RWPE1 (cell line): ENCODE results near the gene LRRC47.

Source experiments
- CTCF ChIA-PET: fragments of 350-600 bp; sonication (Branson Sonifier 250); formaldehyde crosslinking; extraction: SDS; loops from one replicate; lab custom pipeline; 2021; lab: Yijun Ruan, JAX
- POLR2A ChIA-PET: fragments of 400-600 bp; formaldehyde crosslinking; extraction: SDS; loops from one replicate; lab custom pipeline; 2020; ENCODE audit warnings: antibody characterized with exemption; ENCODE audit not compliant: low non-redundant PET; lab: Yijun Ruan, JAX
- DNase-seq: peaks from one replicate; pipeline ENCODE4 v3.0.0; 2012; ENCODE audit warnings: low spot score
- H3K27ac ChIP-seq: fragments of 450-650 bp; 2 replicates; pipeline ENCODE4 v1.5.1; 2017
- TF ChIP-seq, protein P1 (sequence below): fragments of 450-650 bp; conservative IDR thresholded peaks from 2 replicates; pipeline ENCODE4 v1.5.1; 2017; ENCODE audit warnings: low read depth, mild to moderate bottlenecking

Gene LRRC47

DNA sequence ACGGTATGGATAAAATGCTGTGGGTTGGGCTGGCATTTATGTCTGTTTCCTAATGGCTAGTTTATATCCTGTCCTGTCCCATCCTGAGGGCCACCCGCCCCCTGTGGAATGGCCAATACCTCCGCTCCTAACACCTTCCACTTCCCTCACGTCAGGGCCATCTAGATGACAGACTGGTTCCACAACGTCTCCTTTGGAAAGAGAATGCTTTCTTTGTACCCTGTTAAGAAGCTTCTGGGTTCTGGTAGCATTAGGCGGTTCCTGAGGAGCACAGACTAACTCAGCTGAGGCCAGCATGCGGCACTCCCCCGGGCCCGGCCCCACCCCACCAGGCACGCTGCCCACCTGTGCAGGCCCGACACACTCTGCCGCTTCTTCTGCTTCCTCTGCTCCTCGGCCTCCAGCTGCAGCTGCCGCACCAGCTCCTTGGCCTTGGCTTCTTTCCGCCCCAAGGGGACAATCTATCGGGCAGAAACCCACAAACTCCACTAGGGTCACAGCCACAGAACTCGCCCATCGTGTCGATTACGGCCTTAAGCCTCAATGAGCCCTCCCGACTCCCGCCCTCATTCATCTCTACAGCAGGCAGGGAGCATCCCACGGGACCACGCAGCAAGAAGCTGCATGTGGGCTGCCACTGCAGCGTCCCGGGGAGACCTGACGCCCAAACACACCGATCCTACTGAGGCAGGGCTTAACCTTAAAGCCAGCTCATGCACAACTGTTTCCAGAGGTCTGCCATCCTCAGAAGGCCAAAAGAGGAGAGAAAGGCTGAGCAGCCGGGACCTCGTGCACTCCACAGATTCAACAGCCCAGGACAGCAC, 12.4 kb downstream of the LRRC47 start:
- TF ChIP-seq, protein P1, sequence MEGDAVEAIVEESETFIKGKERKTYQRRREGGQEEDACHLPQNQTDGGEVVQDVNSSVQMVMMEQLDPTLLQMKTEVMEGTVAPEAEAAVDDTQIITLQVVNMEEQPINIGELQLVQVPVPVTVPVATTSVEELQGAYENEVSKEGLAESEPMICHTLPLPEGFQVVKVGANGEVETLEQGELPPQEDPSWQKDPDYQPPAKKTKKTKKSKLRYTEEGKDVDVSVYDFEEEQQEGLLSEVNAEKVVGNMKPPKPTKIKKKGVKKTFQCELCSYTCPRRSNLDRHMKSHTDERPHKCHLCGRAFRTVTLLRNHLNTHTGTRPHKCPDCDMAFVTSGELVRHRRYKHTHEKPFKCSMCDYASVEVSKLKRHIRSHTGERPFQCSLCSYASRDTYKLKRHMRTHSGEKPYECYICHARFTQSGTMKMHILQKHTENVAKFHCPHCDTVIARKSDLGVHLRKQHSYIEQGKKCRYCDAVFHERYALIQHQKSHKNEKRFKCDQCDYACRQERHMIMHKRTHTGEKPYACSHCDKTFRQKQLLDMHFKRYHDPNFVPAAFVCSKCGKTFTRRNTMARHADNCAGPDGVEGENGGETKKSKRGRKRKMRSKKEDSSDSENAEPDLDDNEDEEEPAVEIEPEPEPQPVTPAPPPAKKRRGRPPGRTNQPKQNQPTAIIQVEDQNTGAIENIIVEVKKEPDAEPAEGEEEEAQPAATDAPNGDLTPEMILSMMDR = no peak
- H3K27ac ChIP-seq = no peak overlapping the region
- POLR2A ChIA-PET = no interaction called here
- no peak for DNase-seq
- CTCF ChIA-PET = no interaction called here

DNA sequence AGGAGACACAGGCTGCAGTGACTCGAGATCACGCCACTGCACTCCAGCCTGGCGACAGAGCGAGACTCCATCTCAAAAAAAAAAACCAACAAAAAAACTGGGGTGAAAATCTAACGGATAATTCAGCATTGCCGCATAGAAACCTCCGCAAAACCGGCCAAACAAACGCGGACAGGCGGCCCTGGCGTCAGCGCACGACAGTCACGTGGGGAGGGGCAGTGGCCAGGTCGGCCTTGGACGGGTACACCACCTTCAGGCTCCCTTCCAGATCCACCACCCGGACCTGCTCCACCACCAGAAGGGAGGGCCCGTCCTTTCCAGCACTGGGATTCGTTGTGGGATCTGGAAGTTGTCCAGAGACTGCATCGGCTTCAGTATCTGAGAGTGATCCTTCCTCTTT, 15.4 kb downstream of the LRRC47 start:
- no peak overlapping the region for H3K27ac ChIP-seq
- TF ChIP-seq, protein P1 = no peak
- ChIA-PET POLR2A (no interaction called here), CTCF (no interaction called here)
- no peak for DNase-seq

DNA sequence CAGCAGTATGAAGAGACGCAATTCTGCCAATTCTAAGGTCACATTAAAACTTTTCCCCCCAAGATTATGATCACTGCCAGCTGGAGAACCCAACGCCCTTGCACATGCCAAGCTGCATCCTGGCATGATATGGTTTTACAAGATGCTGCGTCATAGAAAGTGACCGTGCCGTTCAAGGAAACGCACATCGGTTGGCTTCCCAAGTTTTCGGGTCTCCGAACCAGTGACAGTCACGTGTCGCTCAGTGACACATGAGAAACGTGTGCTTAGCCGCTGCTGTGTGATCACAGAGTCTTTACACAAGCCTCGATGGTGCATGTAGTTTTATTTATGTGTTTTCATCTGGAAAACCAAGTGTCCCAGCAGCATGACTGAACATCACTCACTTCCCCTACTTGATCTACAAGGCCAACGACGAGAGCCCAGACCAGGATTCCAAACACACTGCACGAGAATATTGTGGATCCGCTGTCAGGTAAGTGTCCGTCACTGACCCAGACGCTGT, 16.3 kb downstream of the LRRC47 start:
- POLR2A ChIA-PET = no interaction called here
- TF ChIP-seq, protein P1 = no peak

DNA sequence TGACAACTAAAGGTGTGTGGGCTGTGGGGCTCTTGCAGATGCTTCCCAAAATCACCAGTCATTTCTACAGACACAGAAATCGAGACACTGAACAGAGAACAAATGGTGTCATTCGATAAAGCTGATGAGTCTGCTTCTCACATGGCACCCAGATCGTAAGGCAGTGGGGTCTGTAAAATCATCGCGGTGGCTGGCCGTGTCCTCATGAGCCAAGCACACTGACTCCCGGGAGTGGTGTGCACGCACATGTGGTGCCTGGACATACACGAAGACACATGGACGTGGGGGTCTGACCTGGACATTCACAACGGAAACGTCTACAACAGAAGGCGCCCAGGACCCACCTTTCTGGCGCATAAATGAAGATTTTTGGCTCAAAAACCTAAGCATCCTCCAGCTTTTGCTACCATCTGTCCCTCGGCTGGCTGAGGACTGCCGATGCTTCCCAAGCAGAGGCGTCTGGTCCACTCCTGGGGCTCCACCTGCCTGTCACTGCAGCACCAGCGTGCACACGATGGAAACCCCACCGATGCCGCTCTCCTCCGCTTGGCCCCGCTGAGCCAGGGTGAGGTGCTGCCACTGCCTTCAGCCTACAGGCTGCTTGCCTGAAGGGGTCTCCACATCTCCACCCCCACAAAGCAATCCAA, 16.9 kb downstream of the LRRC47 start:
- ChIA-PET POLR2A (no interaction called here), CTCF (no interaction called here)

More for the DNA sequence above, 16.3 kb downstream of the LRRC47 start:
- no peak overlapping the region; the same call in 1 of the 2 replicates for H3K27ac ChIP-seq
- CTCF ChIA-PET = no interaction called here
- no peak for DNase-seq

DNA sequence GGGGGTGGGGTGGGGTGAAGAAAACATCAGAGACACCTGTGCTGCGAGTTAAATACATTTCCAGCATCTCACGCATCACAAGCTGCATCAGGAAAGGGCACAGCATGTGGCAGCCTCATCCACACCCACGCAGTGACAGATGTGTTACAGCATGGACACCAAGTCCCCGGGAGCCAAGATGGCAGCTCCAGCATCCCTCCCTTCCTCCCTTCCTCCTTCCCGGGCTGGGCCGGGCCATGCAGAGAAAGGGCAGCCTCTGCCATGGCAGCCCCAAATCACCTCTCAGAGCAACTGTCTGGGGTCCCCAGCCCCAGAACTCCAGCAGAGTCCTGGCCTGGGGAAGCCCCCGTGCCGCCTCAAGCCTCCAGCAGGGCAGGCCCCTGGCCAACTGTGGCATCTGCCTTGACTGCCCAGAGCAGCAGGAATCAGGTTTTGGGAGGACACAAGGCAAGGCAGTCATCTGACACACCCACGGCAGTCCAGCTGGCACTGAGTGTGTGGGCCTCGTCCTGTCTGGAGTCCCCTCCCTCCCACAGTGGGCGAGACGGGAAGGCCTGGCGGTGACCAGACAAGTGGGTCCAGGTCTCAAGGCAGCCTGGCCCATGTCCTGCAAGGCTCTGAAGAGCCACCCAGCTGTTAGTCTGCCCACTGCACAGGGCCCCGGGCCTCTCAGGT, 17.6 kb downstream of the LRRC47 start:
- CTCF ChIA-PET = interaction anchor here (0.6 kb wide), 1 partner anchor 133 kb away, joined by 5 read pairs; no protein-coding TSS in a partner anchor
- POLR2A ChIA-PET = interaction anchor here (0.6 kb wide), 1 partner anchor 21 kb away, joined by 8 read pairs; no protein-coding TSS in a partner anchor
- no peak for DNase-seq
- TF ChIP-seq, protein P1 = no peak
- H3K27ac ChIP-seq = peak overlapping the region; percentile 38

More for the DNA sequence above, 16.9 kb downstream of the LRRC47 start:
- TF ChIP-seq, protein P1 = no peak
- no peak for DNase-seq
- H3K27ac ChIP-seq = peak overlapping the region; percentile 38
